Ascending aorta (tissue), 2 donors: ENCODE data around the gene TRERF1. TPM values are rescaled to one million over a fixed set of nuclear protein-coding genes. Genes with fewer than 3 reads are reported as not detected.

Experiments
- DNase-seq, 2 donors: peaks; one replicate each; pipeline ENCODE4 v3.0.0-alpha.2; 2019; ENCODE audit warnings: low spot score in 2 of 2
- H3K27ac ChIP-seq, 2 donors: fragments of 200-600 bp; sonication (generic); one replicate each; pipeline ENCODE4 v1.5.1; 2016 to 2017; ENCODE audit warnings: mild to moderate bottlenecking in 1 of 2
- H3K27me3 ChIP-seq: fragments of 200-600 bp; sonication (generic); one replicate; pipeline ENCODE4 v1.5.1; 2017
- H3K36me3 ChIP-seq, 2 donors: fragments of 200-600 bp; sonication (generic); one replicate each; pipeline ENCODE4 v1.5.1; 2016
- H3K4me1 ChIP-seq, 2 donors: fragments of 200-600 bp; sonication (generic); one replicate each; pipeline ENCODE4 v1.5.1; 2016 to 2017; ENCODE audit warnings: mild to moderate bottlenecking in 1 of 2
- H3K4me3 ChIP-seq, 2 donors: fragments of 200-600 bp; sonication (generic); one replicate each; pipeline ENCODE4 v1.5.1; 2016 to 2017; ENCODE audit warnings: mild to moderate bottlenecking in 1 of 2
- H3K9me3 ChIP-seq, 2 donors: fragments of 200-600 bp; sonication (generic); one replicate each; pipeline ENCODE4 v1.5.1; 2016
- CTCF ChIP-seq, 3 experiments: fragments of 200-600 bp in 2 of 3; fragments of 450-650 bp in 1 of 3; sonication (generic) in 2 of 3; IDR thresholded peaks; one replicate each; pipeline ENCODE4 v1.5.1; 2016 to 2019; ENCODE audit warnings: antibody characterized with exemption in 3 of 3, mild to moderate bottlenecking in 1 of 3, moderate library complexity in 1 of 3
- intact Hi-C: fragments of 100-400 bp; cut with DNase I; formaldehyde crosslinking; loops from one replicate; pipeline ENCODE4 v1.15.1; 2023
- total RNA-seq: library from RNA; depleted of rRNA; stranded (reverse); fragments of >200 nt; gene quantifications from one replicate; pipeline ENCODE4 v1.1.0, GENCODE V29; 2016

TRERF1 gene
- total RNA-seq, 1 donor from 2014 or later, result 34.1 TPM

- DNase-seq, result no peak
- no peaks in the 10 kb centered on the region for H3K4me1 ChIP-seq
Measured at GRCh38 chr6:42404484-42404883, 47.2 kb downstream of the TRERF1 start.

DNA sequence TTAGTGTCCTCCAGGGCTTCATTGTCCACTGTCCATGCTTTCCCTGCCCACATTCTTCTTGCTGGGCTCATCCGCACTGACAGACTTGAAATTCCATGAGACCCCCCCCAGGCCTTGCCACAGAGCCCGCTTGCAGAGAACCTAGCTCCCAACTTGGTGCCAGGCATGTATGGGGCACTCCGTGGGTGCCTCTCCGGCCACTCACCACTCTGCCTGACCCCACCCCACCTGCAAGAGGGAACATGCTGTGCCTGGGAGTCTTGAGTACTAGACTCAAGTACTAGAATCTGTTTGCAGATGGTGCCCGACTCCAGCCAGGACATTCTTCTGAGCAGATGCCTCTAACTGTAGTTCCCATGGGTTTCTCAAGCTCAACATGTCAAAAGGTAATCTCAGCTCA is 47.9 kb downstream of the TRERF1 start:
- H3K4me1 ChIP-seq, result no peaks in the 10 kb centered on the region
- intact Hi-C loops, result no loop called here
- H3K36me3 ChIP-seq, result no peaks in the 10 kb centered on the region
- TF ChIP-seq CTCF (IDR thresholded peaks at IDR 0.05), result no peak
- DNase-seq, result no peak
- no peak overlapping the region for H3K4me3 ChIP-seq
- no peaks in the 10 kb centered on the region for H3K9me3 ChIP-seq
- no peak overlapping the region for H3K27ac ChIP-seq
- H3K27me3 ChIP-seq, result no peaks in the 10 kb centered on the region

More at GRCh38 chr6:42404484-42404883, 47.2 kb downstream of the TRERF1 start:
- Histone ChIP-seq H3K4me3 (no peak overlapping the region), H3K27ac (no peak overlapping the region), H3K9me3 (no peaks in the 10 kb centered on the region), H3K36me3 (no peaks in the 10 kb centered on the region), H3K27me3 (no peaks in the 10 kb centered on the region)
- intact Hi-C loops, result no loop called here
- TF ChIP-seq CTCF (IDR thresholded peaks at IDR 0.05), result no peak

GRCh38 chr6:42403421-42403820 is 48.3 kb downstream of the TRERF1 start:
- no peak for TF ChIP-seq CTCF (IDR thresholded peaks at IDR 0.05)
- no peak overlapping the region for H3K27ac ChIP-seq
- no peaks in the 10 kb centered on the region for H3K27me3 ChIP-seq
- H3K9me3 ChIP-seq, result no peaks in the 10 kb centered on the region
- DNase-seq, result no peak
- H3K4me1 ChIP-seq, result no peaks in the 10 kb centered on the region
- intact Hi-C loops, result no loop called here
- no peaks in the 10 kb centered on the region for H3K36me3 ChIP-seq
- H3K4me3 ChIP-seq, result no peak overlapping the region

DNA sequence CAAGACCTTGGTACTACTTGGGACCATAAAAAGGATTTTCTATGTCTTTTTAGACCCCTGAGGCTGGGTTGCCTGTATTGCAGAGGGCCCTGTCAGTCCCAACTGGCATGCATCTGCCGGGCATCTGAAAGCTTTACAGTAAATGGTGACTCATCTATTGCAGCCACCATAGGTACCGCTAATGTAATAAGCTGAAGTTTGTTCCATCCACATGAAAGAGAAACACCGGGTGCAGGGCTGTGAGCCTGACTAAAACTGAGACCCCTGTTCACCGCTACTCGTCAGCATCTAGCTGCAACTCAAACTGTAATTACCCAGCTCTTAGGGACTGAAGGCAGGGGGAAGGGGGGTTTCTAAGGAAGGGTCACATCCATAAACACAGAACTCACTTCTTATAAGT is 49.5 kb downstream of the TRERF1 start:
- intact Hi-C loops, result no loop called here
- no peaks in the 10 kb centered on the region for H3K4me1 ChIP-seq
- no peak overlapping the region for H3K4me3 ChIP-seq
- no peaks in the 10 kb centered on the region for H3K27me3 ChIP-seq
- H3K36me3 ChIP-seq, result no peaks in the 10 kb centered on the region
- no peak for DNase-seq
- no peaks in the 10 kb centered on the region for H3K9me3 ChIP-seq
- H3K27ac ChIP-seq, result no peak overlapping the region
- no peak for TF ChIP-seq CTCF (IDR thresholded peaks at IDR 0.05)

GRCh38 chr6:42401613-42401951 is 50.1 kb downstream of the TRERF1 start:
- no peaks in the 10 kb centered on the region for H3K36me3 ChIP-seq
- no peaks in the 10 kb centered on the region for H3K4me1 ChIP-seq
- TF ChIP-seq CTCF (IDR thresholded peaks at IDR 0.05), result no peak
- no peaks in the 10 kb centered on the region for H3K27me3 ChIP-seq
- intact Hi-C loops, result no loop called here
- DNase-seq, result no peak
- H3K4me3 ChIP-seq, result no peak overlapping the region
- no peaks in the 10 kb centered on the region for H3K9me3 ChIP-seq
- no peak overlapping the region for H3K27ac ChIP-seq

DNA sequence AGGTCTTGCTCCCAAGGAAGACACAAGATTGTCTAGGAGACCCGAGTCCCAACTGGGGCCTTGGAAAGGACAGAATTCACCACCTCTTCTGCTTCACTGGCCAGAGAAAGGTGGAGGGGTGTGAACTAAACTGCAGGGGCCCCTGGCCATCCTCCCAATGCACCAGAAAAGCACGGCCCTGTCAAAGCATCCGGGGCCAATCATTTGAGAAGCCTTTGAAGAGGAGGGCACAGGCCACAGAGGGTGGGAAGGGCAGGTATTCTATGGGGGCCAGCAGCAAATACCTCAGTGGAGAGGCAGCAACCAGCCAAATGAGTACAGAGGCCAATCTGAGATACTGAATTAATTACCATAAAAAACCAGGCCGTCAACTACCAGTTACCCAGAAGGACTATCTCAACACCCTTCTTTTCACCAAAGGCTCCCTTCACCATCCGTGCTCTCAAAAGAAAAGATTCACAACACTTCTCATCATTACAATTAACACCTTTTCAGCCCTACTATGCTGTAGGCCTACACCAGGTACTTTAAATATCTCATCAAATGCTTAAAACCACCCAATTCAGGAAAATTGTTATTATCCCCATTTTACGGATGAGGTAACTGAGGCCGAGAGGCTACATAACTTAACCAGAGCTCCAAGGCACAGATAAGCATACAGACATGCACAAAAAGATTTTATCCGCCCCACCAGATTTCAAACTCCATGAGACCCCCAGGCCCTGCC is 50.7 kb downstream of the TRERF1 start:
- H3K9me3 ChIP-seq, result no peaks in the 10 kb centered on the region
- H3K4me3 ChIP-seq, result no peak overlapping the region
- no peaks in the 10 kb centered on the region for H3K27me3 ChIP-seq
- no peaks in the 10 kb centered on the region for H3K4me1 ChIP-seq
- no peak for TF ChIP-seq CTCF (IDR thresholded peaks at IDR 0.05)
- intact Hi-C loops, result no loop called here
- no peak overlapping the region for H3K27ac ChIP-seq
- DNase-seq, result no peak
- no peaks in the 10 kb centered on the region for H3K36me3 ChIP-seq
